Right lobe of liver (tissue), 6 donors: ENCODE results near the gene CNPY1. TPM values are rescaled to one million over a fixed set of nuclear protein-coding genes. Genes with fewer than 3 reads are reported as not detected.

Experiments used
- ATAC-seq, 4 donors: fragments of 200-7000 bp; cut with Tn5 transposase; one replicate each; pipeline ENCODE4 v1.9.1; 2020; ENCODE audit warnings: mild to moderate bottlenecking in 4 of 4, moderate library complexity in 4 of 4
- DNase-seq, 3 donors: peaks; one replicate each; pipeline ENCODE4 v3.0.0-alpha.2; 2020
- H3K27ac ChIP-seq, 3 donors: fragments of 200-600 bp; one replicate each; pipeline ENCODE4 v1.8.0; 2022
- H3K27me3 ChIP-seq, 2 donors: fragments of 200-600 bp; one replicate each; pipeline ENCODE4 v1.8.0; 2022
- H3K36me3 ChIP-seq, 4 donors: fragments of 200-600 bp; sonication (generic) in 1 of 4; one replicate each; pipeline versions ENCODE4 v1.5.1 to v1.8.0; 2017 to 2022; ENCODE audit warnings: control low read depth in 1 of 4
- H3K4me1 ChIP-seq, 4 donors: fragments of 200-600 bp; sonication (generic) in 1 of 4; one replicate each; pipeline versions ENCODE4 v1.5.1 to v1.8.0; 2017 to 2022; ENCODE audit warnings: control low read depth in 1 of 4
- H3K4me3 ChIP-seq, 3 donors: fragments of 200-600 bp; one replicate each; pipeline ENCODE4 v1.8.0; 2022
- H3K9me3 ChIP-seq, 4 donors: fragments of 200-600 bp; sonication (generic) in 1 of 4; one replicate each; pipeline versions ENCODE4 v1.5.1 to v1.8.0; 2017 to 2022; ENCODE audit warnings: control low read depth in 1 of 4
- POLR2A ChIP-seq: fragments of 450-650 bp; IDR thresholded peaks from one replicate; pipeline ENCODE4 v1.6.1; 2017; ENCODE audit warnings: antibody characterized with exemption, mild to moderate bottlenecking
- WGBS: methylation state at CpG from one replicate; pipeline ENCODE4 v1.1.6; 2018; ENCODE audit warnings: low coverage, low lambda C conversion rate; ENCODE audit not compliant: insufficient coverage; ENCODE audit errors: missing lambda C conversion rate; 5-methylcytosine and 5-hydroxymethylcytosine counted together
- intact Hi-C, 2 donors: fragments of 100-400 bp; cut with DNase I; formaldehyde crosslinking; loops; one replicate each; pipeline versions ENCODE4 v1.11.2 to v1.14.1; 2022
- total RNA-seq, 6 experiments: library from RNA; depleted of rRNA in 2 of 6; stranded (reverse); fragments of >200 nt in 2 of 6; fragmentation: NEBNext Ultra II Directional in 3 of 6; extraction: Animal tissue kit (Norgen Biotek cat#: 25700) in 3 of 6; gene quantifications; one replicate each; pipeline versions ENCODE4 v1.1.0 to v1.2.4, GENCODE V29; 2016 to 2023
- TF ChIP-seq, protein P1 (sequence below), 4 donors: fragments of 200-600 bp in 3 of 4; fragments of 450-650 bp in 1 of 4; IDR thresholded peaks; one replicate each; pipeline versions ENCODE4 v1.5.1 to v1.8.0; 2016 to 2022; ENCODE audit warnings: antibody characterized with exemption in 4 of 4, mild to moderate bottlenecking in 2 of 4
- donor health status: DM: no; HTN: yes; CAD: no.
- donor health status: DM: no; HTN: no; CAD: no.
- donor health status: DM: no; HTN: no; CAD: no.
- donor health status: DM: no; HTN: yes; CAD: no.
- donor health status: DM: no; HTN: yes; CAD: no.

The CNPY1 gene
- total RNA-seq, 6 experiments from 2014 or later, result 0.19 TPM; not detected in 5

DNA sequence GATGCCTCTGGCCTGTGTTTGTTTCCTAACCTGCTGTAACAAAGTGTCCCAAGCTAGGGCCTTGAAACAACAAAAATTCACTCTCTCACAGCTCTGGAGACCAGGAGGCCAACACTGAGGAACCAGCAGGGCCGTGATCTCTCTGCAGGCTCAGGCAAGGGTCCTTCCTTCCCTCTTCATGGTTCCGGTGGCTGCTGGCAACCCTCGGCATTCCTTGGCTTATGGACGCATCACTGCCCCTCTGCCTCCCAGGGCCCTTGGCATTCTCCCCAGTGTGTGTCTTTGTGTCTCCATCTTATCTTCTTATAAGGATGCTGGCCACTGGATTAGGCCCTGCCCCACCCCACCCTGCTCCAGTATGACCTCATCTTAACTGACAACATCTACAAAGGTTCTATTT lies 17.0 kb downstream of the CNPY1 start:
- H3K4me3 ChIP-seq, result no peak overlapping the region
- peaks cover 0 to 9% (median 0%) of the 10 kb centered on the region in 4 donors for H3K4me1 ChIP-seq
- peaks cover 0 to 8% of the 10 kb centered on the region in 2 donors for H3K27me3 ChIP-seq
- intact Hi-C loops, result no loop called here
- H3K36me3 ChIP-seq, result no peaks in the 10 kb centered on the region
- no peaks in the 10 kb centered on the region for H3K9me3 ChIP-seq
- TF ChIP-seq, protein P1, sequence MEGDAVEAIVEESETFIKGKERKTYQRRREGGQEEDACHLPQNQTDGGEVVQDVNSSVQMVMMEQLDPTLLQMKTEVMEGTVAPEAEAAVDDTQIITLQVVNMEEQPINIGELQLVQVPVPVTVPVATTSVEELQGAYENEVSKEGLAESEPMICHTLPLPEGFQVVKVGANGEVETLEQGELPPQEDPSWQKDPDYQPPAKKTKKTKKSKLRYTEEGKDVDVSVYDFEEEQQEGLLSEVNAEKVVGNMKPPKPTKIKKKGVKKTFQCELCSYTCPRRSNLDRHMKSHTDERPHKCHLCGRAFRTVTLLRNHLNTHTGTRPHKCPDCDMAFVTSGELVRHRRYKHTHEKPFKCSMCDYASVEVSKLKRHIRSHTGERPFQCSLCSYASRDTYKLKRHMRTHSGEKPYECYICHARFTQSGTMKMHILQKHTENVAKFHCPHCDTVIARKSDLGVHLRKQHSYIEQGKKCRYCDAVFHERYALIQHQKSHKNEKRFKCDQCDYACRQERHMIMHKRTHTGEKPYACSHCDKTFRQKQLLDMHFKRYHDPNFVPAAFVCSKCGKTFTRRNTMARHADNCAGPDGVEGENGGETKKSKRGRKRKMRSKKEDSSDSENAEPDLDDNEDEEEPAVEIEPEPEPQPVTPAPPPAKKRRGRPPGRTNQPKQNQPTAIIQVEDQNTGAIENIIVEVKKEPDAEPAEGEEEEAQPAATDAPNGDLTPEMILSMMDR (IDR thresholded peaks at IDR 0.05), result no peak
- no peak for TF ChIP-seq POLR2A
- DNase-seq, result peak in 1 of 3 donors; percentile 14
- no peak overlapping the region for H3K27ac ChIP-seq
- ATAC-seq, result no peak
- 94% methylated on average over 3 of the region's 4 CpGs for WGBS

DNA sequence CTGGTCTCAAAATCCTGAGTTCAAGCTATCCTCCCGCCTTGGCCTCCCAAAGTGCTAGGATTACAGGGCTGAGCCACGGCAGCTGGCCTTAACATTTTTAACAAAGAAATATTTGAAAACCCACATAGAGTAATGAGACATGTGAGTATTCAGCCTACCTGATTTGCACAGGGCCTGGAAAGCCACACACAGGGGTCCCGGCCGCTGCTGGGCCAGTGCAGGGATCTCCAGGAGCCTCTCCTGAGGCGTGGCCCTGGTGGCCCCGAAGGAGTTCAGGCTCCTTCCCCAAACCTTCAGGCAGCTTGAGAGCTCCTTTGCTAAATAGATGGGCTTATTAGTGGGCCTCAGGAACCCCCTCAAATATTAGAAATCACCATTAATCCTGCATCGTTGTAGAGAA lies 18.7 kb downstream of the CNPY1 start:
- ATAC-seq, result no peak

DNA sequence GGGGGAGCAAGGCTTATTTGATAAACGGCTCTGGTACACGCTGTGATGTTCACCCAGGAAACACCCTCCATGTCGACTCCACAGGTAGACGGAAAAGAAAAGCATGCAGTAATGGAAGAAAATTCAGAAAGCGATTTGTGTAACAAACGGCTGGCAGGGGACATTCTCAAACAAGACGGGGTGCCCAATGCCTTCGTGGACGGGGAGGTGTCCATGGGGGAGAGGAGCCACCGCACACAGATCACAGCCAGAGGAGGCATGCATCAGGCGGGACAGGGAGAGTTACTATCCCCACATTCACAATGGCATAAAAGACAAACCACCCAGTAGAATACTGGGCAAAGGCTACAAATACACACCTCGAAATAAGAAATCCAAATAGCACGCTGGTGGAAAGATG lies 20.1 kb downstream of the CNPY1 start:
- DNase-seq, result peak in 1 of 3 donors; percentile 12

More for the DNA sequence above, 18.7 kb downstream of the CNPY1 start:
- TF ChIP-seq POLR2A, result no peak
- TF ChIP-seq, protein P1 (IDR thresholded peaks at IDR 0.05), result no peak
- intact Hi-C loops, result no loop called here
- H3K4me3 ChIP-seq, result no peak overlapping the region
- 81% methylated on average over 2 of the region's 7 CpGs for WGBS
- H3K27ac ChIP-seq, result no peak overlapping the region
- H3K27me3 ChIP-seq, result peaks cover 0 to 7% of the 10 kb centered on the region in 2 donors
- H3K9me3 ChIP-seq, result no peaks in the 10 kb centered on the region
- no peak for DNase-seq
- no peaks in the 10 kb centered on the region for H3K4me1 ChIP-seq
- no peaks in the 10 kb centered on the region for H3K36me3 ChIP-seq

DNA sequence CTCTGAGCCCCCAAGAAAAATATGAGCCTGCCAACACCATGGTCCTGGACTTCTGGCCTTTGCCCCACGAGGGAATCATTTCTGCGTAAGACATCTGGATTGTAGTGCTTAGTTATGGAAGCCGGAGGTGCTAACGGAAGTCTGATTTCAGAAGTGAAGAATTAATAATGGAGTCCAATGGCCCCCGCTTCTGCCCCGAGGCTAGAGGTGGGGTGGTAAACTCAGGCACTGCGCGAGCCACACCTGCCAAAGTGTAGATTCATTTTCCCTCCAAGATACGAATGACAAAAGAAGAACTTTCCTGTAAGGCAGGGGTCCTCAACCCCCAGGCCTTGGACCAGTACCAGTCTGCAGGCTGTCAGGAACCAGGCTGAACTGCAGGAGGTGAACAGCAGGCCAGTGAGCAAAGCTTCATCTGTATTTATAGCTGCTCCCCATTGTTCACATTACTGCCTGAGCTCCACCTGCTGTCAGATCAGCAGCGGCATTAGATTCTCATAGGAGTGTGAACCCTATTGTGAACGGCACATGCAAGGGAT lies 22.3 kb downstream of the CNPY1 start:
- 72% methylated on average over 7 of the region's 11 CpGs for WGBS
- TF ChIP-seq, protein P1 (IDR thresholded peaks at IDR 0.05), result no peak
- no peak for TF ChIP-seq POLR2A
- no peak overlapping the region for H3K4me3 ChIP-seq
- H3K36me3 ChIP-seq, result no peaks in the 10 kb centered on the region
- no peaks in the 10 kb centered on the region for H3K9me3 ChIP-seq
- no peak overlapping the region for H3K27ac ChIP-seq
- ATAC-seq (no peak), DNase-seq (no peak)
- H3K4me1 ChIP-seq, result no peaks in the 10 kb centered on the region
- no peaks in the 10 kb centered on the region for H3K27me3 ChIP-seq
- intact Hi-C loops, result no loop called here

More for the DNA sequence above, 20.1 kb downstream of the CNPY1 start:
- H3K36me3 ChIP-seq, result no peaks in the 10 kb centered on the region
- ATAC-seq, result no peak
- 65% methylated on average over 13 of the region's 13 CpGs for WGBS
- TF ChIP-seq, protein P1 (IDR thresholded peaks at IDR 0.05), result no peak
- no peak for TF ChIP-seq POLR2A
- no peaks in the 10 kb centered on the region for H3K27me3 ChIP-seq
- no peak overlapping the region for H3K27ac ChIP-seq
- intact Hi-C loops, result no loop called here
- H3K9me3 ChIP-seq, result no peaks in the 10 kb centered on the region
- H3K4me3 ChIP-seq, result no peak overlapping the region
- no peaks in the 10 kb centered on the region for H3K4me1 ChIP-seq
